ENCODE results near the gene CD6. TPM values are rescaled to one million over a fixed set of nuclear protein-coding genes. Genes with fewer than 3 reads are reported as not detected.

Gene CD6
- polyA plus RNA-seq, 2 of the 4 experiments (the other 2 are of a cell fraction): 0.06 TPM

DNA sequence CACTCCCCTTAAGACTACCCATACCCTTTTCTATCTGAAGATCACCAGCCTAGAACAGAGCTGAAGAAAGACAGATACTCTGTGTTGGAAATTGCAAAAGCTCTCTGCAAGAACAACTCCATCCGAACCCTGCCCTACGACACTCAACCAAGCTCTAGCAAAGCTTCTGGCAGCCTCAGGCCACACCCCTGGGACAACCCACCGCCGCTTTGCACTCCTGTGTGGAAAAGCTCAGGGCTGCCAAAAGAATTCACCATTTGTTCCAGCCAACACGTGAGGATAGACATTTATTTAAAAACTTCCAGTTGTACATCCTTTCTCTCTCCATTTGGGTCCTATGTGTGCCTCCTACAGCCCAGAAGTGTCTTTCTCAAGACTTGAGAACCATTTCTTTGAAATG, 68.4 kb downstream of the CD6 start:
- no peak overlapping the region for H3K4me2 ChIP-seq
- 80% methylated on average over 5 of the region's 5 CpGs for WGBS (ENCODE audit: missing lambda C conversion rate)
- H3K27ac ChIP-seq: no peak overlapping the region
- CTCF ChIA-PET: interaction anchor here (1.2 kb wide), 1 partner anchor 91 kb away, joined by 3 read pairs; no protein-coding TSS in a partner anchor
- FAIRE-seq (no peak), DNase-seq (ENCODE audit: low read depth in 1 of 2, low spot score in 1 of 2) (no peak), ATAC-seq (no peak)
- TF ChIP-seq ZNF302 (CRISPR knock-in tag; IDR thresholded peaks at IDR 0.05) (no peak), FOSL2 (IDR thresholded peaks at IDR 0.05) (no peak), FOSL2 (CRISPR knock-in tag; IDR thresholded peaks at IDR 0.05) (no peak), RARB (CRISPR knock-in tag; IDR thresholded peaks at IDR 0.05) (no peak), EHF (CRISPR knock-in tag; IDR thresholded peaks at IDR 0.05) (no peak)
- POLR2A ChIA-PET: no interaction called here
- H3K4me3 ChIP-seq: no peak overlapping the region
- no peaks in the 10 kb centered on the region for H3K4me1 ChIP-seq
- H3K9me3 ChIP-seq: no peaks in the 10 kb centered on the region

- CTCF ChIA-PET: interaction anchor here (0.8 kb wide), 1 partner anchor 263 kb away, joined by 3 read pairs; no protein-coding TSS in a partner anchor
- no peaks in the 10 kb centered on the region for H3K9me3 ChIP-seq
- H3K4me1 ChIP-seq: no peaks in the 10 kb centered on the region
- TF ChIP-seq, protein P1, sequence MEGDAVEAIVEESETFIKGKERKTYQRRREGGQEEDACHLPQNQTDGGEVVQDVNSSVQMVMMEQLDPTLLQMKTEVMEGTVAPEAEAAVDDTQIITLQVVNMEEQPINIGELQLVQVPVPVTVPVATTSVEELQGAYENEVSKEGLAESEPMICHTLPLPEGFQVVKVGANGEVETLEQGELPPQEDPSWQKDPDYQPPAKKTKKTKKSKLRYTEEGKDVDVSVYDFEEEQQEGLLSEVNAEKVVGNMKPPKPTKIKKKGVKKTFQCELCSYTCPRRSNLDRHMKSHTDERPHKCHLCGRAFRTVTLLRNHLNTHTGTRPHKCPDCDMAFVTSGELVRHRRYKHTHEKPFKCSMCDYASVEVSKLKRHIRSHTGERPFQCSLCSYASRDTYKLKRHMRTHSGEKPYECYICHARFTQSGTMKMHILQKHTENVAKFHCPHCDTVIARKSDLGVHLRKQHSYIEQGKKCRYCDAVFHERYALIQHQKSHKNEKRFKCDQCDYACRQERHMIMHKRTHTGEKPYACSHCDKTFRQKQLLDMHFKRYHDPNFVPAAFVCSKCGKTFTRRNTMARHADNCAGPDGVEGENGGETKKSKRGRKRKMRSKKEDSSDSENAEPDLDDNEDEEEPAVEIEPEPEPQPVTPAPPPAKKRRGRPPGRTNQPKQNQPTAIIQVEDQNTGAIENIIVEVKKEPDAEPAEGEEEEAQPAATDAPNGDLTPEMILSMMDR (IDR thresholded peaks at IDR 0.05): no peak
- no peak for TF ChIP-seq FOXS1 (CRISPR knock-in tag; IDR thresholded peaks at IDR 0.05)
- no peak for TF ChIP-seq CHD2 (IDR thresholded peaks at IDR 0.05; ENCODE audit: low read length, partially characterized antibody)
- TF ChIP-seq, protein P2, sequence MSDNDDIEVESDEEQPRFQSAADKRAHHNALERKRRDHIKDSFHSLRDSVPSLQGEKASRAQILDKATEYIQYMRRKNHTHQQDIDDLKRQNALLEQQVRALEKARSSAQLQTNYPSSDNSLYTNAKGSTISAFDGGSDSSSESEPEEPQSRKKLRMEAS (IDR thresholded peaks at IDR 0.05): no peak
- TF ChIP-seq RCOR1 (IDR thresholded peaks at IDR 0.05; ENCODE audit: low read depth, low read length): no peak
- FAIRE-seq (no peak), ATAC-seq (peak; percentile 34 to 78; a peak in 3 of 6 replicates), DNase-seq (ENCODE audit: low read depth in 1 of 2, low spot score in 1 of 2) (peak in 1 of 2 experiments; percentile 10)
- no peak overlapping the region for H3K27ac ChIP-seq
- no peak overlapping the region for H3K4me3 ChIP-seq
- 48% methylated on average over 16 of the region's 16 CpGs for WGBS (ENCODE audit: missing lambda C conversion rate)
- POLR2A ChIA-PET: no interaction called here
- H3K4me2 ChIP-seq: no peak overlapping the region
Measured at GRCh38 chr11:61041755-61042518, 70.5 kb downstream of the CD6 start.

DNA sequence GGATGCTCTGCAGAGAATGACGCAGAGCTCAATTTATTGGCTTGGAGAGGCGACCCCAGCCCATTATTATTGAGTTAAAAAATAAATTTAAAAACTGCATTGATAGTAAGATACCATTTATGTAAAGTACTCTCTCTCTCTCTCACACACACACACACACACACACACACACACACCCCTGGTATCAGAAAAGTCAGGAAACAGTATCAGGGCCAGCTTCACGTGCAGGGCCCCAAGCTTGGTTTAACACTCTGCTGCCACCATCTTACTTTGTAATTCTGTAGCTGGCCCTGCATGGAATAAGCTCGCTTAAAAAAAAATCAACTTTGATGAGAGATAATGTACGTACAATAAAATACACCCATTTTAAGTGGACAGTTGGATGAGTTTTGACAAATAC, 71.1 kb downstream of the CD6 start:
- Histone ChIP-seq H3K4me2 (no peak overlapping the region), H3K27ac (no peak overlapping the region), H3K4me1 (no peaks in the 10 kb centered on the region), H3K9me3 (no peaks in the 10 kb centered on the region), H3K4me3 (no peak overlapping the region)
- TF ChIP-seq NR3C1 (IDR thresholded peaks at IDR 0.05) (no peak), EP300 (IDR thresholded peaks at IDR 0.05) (no peak), NFE2L2 (conservative IDR thresholded peaks at IDR 0.05; ENCODE audit: low read length) (no peak)
- ChIA-PET CTCF (interaction anchor here (0.8 kb wide), 1 partner anchor 264 kb away, joined by 3 read pairs; no protein-coding TSS in a partner anchor), POLR2A (no interaction called here)
- no peak for ATAC-seq
- DNase-seq (ENCODE audit: low read depth in 1 of 2, low spot score in 1 of 2): no peak
- 79% methylated on average over 5 of the region's 5 CpGs for whole genome bisulfite sequencing (ENCODE audit: missing lambda C conversion rate)
- no peak for FAIRE-seq

DNA sequence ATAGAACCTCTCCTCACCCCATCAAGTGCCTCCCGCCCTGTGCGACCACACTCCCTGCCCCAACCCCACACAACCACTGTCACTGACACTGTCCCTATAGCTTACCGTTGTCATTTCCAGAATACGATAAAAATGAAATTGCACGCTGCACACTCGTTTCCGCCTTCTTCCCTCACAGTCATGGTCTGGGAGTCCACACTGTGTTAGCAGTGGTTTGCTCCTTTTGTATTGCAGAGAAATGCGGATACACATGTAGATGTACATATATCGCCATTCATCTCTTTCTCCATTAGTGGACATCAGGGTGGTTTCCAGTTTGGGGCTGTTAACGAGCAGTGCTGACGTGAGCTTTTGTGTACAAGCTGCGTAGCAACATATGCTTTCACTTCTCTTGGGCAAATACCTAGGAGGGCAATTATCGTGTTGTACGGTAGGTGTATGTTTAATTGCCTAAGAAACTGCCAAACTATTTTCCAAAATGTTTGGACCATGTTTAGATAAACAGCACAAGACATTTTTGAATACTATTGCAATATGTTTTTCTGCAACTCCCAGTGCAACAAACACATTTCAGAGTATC, 71.6 kb downstream of the CD6 start:
- FAIRE-seq (no peak), DNase-seq (ENCODE audit: low read depth in 1 of 2, low spot score in 1 of 2) (no peak), ATAC-seq (no peak)
- H3K4me3 ChIP-seq: no peak overlapping the region
- CTCF ChIA-PET: interaction anchor here (2.5 kb wide), 1 partner anchor 87 kb away, joined by 10 read pairs; no protein-coding TSS in a partner anchor
- TF ChIP-seq ZC3H11A (IDR thresholded peaks at IDR 0.05): no peak
- TF ChIP-seq GATA3 (IDR thresholded peaks at IDR 0.05; ENCODE audit: borderline replicate concordance): no peak
- no peak for TF ChIP-seq EHF (CRISPR knock-in tag; IDR thresholded peaks at IDR 0.05)
- no peak for TF ChIP-seq RCOR1 (IDR thresholded peaks at IDR 0.05; ENCODE audit: low read depth, low read length)
- TF ChIP-seq ZSCAN20 (CRISPR knock-in tag; IDR thresholded peaks at IDR 0.05): no peak
- no peak for TF ChIP-seq CEBPB (IDR thresholded peaks at IDR 0.05)
- TF ChIP-seq ELK1 (IDR thresholded peaks at IDR 0.05; ENCODE audit: low read depth, low read length): no peak
- TF ChIP-seq HDAC2 (IDR thresholded peaks at IDR 0.05): no peak
- TF ChIP-seq, protein P3, sequence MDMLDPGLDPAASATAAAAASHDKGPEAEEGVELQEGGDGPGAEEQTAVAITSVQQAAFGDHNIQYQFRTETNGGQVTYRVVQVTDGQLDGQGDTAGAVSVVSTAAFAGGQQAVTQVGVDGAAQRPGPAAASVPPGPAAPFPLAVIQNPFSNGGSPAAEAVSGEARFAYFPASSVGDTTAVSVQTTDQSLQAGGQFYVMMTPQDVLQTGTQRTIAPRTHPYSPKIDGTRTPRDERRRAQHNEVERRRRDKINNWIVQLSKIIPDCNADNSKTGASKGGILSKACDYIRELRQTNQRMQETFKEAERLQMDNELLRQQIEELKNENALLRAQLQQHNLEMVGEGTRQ (IDR thresholded peaks at IDR 0.05): no peak
- no peak for TF ChIP-seq FOXS1 (CRISPR knock-in tag; IDR thresholded peaks at IDR 0.05)
- TF ChIP-seq POLR2A (IDR thresholded peaks at IDR 0.05; ENCODE audit: low read length): no peak
- no peak for TF ChIP-seq RNF2 (IDR thresholded peaks at IDR 0.05; ENCODE audit: borderline replicate concordance, low read depth)
- no peak for TF ChIP-seq CBX2 (IDR thresholded peaks at IDR 0.05; ENCODE audit: borderline replicate concordance, low read depth)
- TF ChIP-seq HOXB13 (CRISPR knock-in tag; IDR thresholded peaks at IDR 0.05; ENCODE audit: low read depth): no peak
- TF ChIP-seq, protein P4, sequence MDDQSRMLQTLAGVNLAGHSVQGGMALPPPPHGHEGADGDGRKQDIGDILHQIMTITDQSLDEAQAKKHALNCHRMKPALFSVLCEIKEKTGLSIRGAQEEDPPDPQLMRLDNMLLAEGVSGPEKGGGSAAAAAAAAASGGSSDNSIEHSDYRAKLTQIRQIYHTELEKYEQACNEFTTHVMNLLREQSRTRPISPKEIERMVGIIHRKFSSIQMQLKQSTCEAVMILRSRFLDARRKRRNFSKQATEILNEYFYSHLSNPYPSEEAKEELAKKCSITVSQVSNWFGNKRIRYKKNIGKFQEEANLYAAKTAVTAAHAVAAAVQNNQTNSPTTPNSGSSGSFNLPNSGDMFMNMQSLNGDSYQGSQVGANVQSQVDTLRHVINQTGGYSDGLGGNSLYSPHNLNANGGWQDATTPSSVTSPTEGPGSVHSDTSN (IDR thresholded peaks at IDR 0.05): no peak
- no peak for TF ChIP-seq CHD4 (IDR thresholded peaks at IDR 0.05; ENCODE audit: borderline replicate concordance)
- TF ChIP-seq ZNF302 (CRISPR knock-in tag; IDR thresholded peaks at IDR 0.05): no peak
- no peak for TF ChIP-seq JUNB (IDR thresholded peaks at IDR 0.05)
- POLR2A ChIA-PET: no interaction called here
- H3K4me1 ChIP-seq: no peaks in the 10 kb centered on the region
- WGBS (ENCODE audit: missing lambda C conversion rate): 92% methylated on average over 14 of the region's 14 CpGs
- H3K4me2 ChIP-seq: no peak overlapping the region
- no peak overlapping the region for H3K27ac ChIP-seq
- no peaks in the 10 kb centered on the region for H3K9me3 ChIP-seq
